Measurements from ENCODE around the gene ARHGAP42. TPM values are rescaled to one million over a fixed set of nuclear protein-coding genes. Genes with fewer than 3 reads are reported as not detected.

ARHGAP42 gene
- total and polyA plus RNA-seq, 4 donors: 3.8 to 17.2 (median 12.0) TPM

GRCh38 chr11:100703801-100704575 lies 16.9 kb downstream of the ARHGAP42 start:
- TF ChIP-seq HNF4G (IDR thresholded peaks at IDR 0.05) (no peak), GABPA (IDR thresholded peaks at IDR 0.05 in 1 of 2, conservative IDR thresholded peaks at IDR 0.05 in 1 of 2) (peak; percentile 31 to 34)
- H3K27me3 ChIP-seq (ENCODE audit: control insufficient read depth in 4 of 4, insufficient read depth in 4 of 4, low read length in 3 of 4): no peaks in the 10 kb centered on the region
- no peaks in the 10 kb centered on the region for H3K4me1 ChIP-seq (ENCODE audit: control insufficient read depth in 4 of 4, insufficient read depth in 4 of 4, low read length in 3 of 4)
- no peaks in the 10 kb centered on the region for H3K36me3 ChIP-seq (ENCODE audit: control insufficient read depth in 4 of 4, insufficient read depth in 3 of 4, low read depth in 1 of 4, low read length in 3 of 4)
- H3K4me3 ChIP-seq (ENCODE audit: low read depth in 1 of 3, low read length in 3 of 3): no peak overlapping the region
- no peak overlapping the region for H3K27ac ChIP-seq (ENCODE audit: low read depth in 1 of 2, low read length in 2 of 2)
- no peaks in the 10 kb centered on the region for H3K9me3 ChIP-seq (ENCODE audit: control insufficient read depth in 4 of 4, low read length in 3 of 4)
- H3K9ac ChIP-seq (ENCODE audit: low read depth in 1 of 2, low read length in 2 of 2): no peak overlapping the region
- DNase-seq (ENCODE audit: low spot score): no peak
- WGBS: 76% methylated on average over 5 of the region's 5 CpGs

GRCh38 chr11:100705447-100705846 lies 18.4 kb downstream of the ARHGAP42 start:
- WGBS: 94% methylated on average over 2 of the region's 2 CpGs
- H3K9me3 ChIP-seq (ENCODE audit: control insufficient read depth in 4 of 4, low read length in 3 of 4): no peaks in the 10 kb centered on the region
- TF ChIP-seq NR2F2 (IDR thresholded peaks at IDR 0.05) (no peak), HNF4G (IDR thresholded peaks at IDR 0.05) (no peak), GABPA (IDR thresholded peaks at IDR 0.05 in 1 of 2, conservative IDR thresholded peaks at IDR 0.05 in 1 of 2) (no peak), EGR1 (IDR thresholded peaks at IDR 0.05; ENCODE audit: low read depth in 2 of 2) (no peak), SP1 (IDR thresholded peaks at IDR 0.05) (no peak), ATF3 (IDR thresholded peaks at IDR 0.05) (no peak), FOXA2 (IDR thresholded peaks at IDR 0.05) (no peak), HNF4A (conservative IDR thresholded peaks at IDR 0.05) (no peak), TAF1 (conservative IDR thresholded peaks at IDR 0.05) (no peak)
- TF ChIP-seq, protein P1, sequence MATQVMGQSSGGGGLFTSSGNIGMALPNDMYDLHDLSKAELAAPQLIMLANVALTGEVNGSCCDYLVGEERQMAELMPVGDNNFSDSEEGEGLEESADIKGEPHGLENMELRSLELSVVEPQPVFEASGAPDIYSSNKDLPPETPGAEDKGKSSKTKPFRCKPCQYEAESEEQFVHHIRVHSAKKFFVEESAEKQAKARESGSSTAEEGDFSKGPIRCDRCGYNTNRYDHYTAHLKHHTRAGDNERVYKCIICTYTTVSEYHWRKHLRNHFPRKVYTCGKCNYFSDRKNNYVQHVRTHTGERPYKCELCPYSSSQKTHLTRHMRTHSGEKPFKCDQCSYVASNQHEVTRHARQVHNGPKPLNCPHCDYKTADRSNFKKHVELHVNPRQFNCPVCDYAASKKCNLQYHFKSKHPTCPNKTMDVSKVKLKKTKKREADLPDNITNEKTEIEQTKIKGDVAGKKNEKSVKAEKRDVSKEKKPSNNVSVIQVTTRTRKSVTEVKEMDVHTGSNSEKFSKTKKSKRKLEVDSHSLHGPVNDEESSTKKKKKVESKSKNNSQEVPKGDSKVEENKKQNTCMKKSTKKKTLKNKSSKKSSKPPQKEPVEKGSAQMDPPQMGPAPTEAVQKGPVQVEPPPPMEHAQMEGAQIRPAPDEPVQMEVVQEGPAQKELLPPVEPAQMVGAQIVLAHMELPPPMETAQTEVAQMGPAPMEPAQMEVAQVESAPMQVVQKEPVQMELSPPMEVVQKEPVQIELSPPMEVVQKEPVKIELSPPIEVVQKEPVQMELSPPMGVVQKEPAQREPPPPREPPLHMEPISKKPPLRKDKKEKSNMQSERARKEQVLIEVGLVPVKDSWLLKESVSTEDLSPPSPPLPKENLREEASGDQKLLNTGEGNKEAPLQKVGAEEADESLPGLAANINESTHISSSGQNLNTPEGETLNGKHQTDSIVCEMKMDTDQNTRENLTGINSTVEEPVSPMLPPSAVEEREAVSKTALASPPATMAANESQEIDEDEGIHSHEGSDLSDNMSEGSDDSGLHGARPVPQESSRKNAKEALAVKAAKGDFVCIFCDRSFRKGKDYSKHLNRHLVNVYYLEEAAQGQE (IDR thresholded peaks at IDR 0.05): no peak
- TF ChIP-seq, protein P2, sequence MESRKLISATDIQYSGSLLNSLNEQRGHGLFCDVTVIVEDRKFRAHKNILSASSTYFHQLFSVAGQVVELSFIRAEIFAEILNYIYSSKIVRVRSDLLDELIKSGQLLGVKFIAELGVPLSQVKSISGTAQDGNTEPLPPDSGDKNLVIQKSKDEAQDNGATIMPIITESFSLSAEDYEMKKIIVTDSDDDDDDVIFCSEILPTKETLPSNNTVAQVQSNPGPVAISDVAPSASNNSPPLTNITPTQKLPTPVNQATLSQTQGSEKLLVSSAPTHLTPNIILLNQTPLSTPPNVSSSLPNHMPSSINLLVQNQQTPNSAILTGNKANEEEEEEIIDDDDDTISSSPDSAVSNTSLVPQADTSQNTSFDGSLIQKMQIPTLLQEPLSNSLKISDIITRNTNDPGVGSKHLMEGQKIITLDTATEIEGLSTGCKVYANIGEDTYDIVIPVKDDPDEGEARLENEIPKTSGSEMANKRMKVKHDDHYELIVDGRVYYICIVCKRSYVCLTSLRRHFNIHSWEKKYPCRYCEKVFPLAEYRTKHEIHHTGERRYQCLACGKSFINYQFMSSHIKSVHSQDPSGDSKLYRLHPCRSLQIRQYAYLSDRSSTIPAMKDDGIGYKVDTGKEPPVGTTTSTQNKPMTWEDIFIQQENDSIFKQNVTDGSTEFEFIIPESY (IDR thresholded peaks at IDR 0.05): no peak
- TF ChIP-seq, protein P3, sequence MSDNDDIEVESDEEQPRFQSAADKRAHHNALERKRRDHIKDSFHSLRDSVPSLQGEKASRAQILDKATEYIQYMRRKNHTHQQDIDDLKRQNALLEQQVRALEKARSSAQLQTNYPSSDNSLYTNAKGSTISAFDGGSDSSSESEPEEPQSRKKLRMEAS (IDR thresholded peaks at IDR 0.05): no peak
- TF ChIP-seq, protein P4, sequence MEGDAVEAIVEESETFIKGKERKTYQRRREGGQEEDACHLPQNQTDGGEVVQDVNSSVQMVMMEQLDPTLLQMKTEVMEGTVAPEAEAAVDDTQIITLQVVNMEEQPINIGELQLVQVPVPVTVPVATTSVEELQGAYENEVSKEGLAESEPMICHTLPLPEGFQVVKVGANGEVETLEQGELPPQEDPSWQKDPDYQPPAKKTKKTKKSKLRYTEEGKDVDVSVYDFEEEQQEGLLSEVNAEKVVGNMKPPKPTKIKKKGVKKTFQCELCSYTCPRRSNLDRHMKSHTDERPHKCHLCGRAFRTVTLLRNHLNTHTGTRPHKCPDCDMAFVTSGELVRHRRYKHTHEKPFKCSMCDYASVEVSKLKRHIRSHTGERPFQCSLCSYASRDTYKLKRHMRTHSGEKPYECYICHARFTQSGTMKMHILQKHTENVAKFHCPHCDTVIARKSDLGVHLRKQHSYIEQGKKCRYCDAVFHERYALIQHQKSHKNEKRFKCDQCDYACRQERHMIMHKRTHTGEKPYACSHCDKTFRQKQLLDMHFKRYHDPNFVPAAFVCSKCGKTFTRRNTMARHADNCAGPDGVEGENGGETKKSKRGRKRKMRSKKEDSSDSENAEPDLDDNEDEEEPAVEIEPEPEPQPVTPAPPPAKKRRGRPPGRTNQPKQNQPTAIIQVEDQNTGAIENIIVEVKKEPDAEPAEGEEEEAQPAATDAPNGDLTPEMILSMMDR (IDR thresholded peaks at IDR 0.05; ENCODE audit: low read depth, low read length, missing input control): no peak
- no peak overlapping the region for H3K27ac ChIP-seq (ENCODE audit: low read depth in 1 of 2, low read length in 2 of 2)
- H3K36me3 ChIP-seq (ENCODE audit: control insufficient read depth in 4 of 4, insufficient read depth in 3 of 4, low read depth in 1 of 4, low read length in 3 of 4): no peaks in the 10 kb centered on the region
- no peak overlapping the region for H3K4me3 ChIP-seq (ENCODE audit: low read depth in 1 of 3, low read length in 3 of 3)
- no peaks in the 10 kb centered on the region for H3K27me3 ChIP-seq (ENCODE audit: control insufficient read depth in 4 of 4, insufficient read depth in 4 of 4, low read length in 3 of 4)
- H3K9ac ChIP-seq (ENCODE audit: low read depth in 1 of 2, low read length in 2 of 2): no peak overlapping the region
- H3K4me1 ChIP-seq (ENCODE audit: control insufficient read depth in 4 of 4, insufficient read depth in 4 of 4, low read length in 3 of 4): no peaks in the 10 kb centered on the region
- no peak for DNase-seq (ENCODE audit: low spot score)

Measured in liver (tissue), 9 donors.